ENCODE results near the gene HIF3A. TPM values are rescaled to one million over a fixed set of nuclear protein-coding genes. Genes with fewer than 3 reads are reported as not detected.

HIF3A gene
- total RNA-seq (2022; extraction: Qiagen RNA extraction; ENCODE audit: low read depth): not detected in 5 replicates

GRCh38 chr19:46296722-46297461 lies at the start of gene HIF3A:
Gene HIF3A (plus strand): TSS chr19:46297042. CDS start chr19:46297077, 35 bp downstream.

GRCh38 chr19:46346821-46347571 lies 50.2 kb downstream of the HIF3A start, which contains the start of gene PPP5C:
Gene PPP5C (plus strand): TSS chr19:46347087. CDS start chr19:46347097, 10 bp downstream.

Other genes starting within 250 kb of the HIF3A start
- gene IGFL3, start 172.4 kb upstream of the HIF3A start, total RNA-seq (2022; extraction: Qiagen RNA extraction; ENCODE audit: low read depth): not detected in 5 replicates
- 0.50 to 1.3 TPM (median 0.73 TPM) in 5 replicates for gene IGFL2, start 148.8 kb upstream of the HIF3A start, total RNA-seq (2022; extraction: Qiagen RNA extraction; ENCODE audit: low read depth)
- gene IGFL1, start 67.3 kb upstream of the HIF3A start, total RNA-seq (2022; extraction: Qiagen RNA extraction; ENCODE audit: low read depth): 1.3 to 3.8 TPM (median 2.4 TPM) in 5 replicates
- 72.5 to 93.3 TPM (median 90.0 TPM) in 5 replicates for gene PPP5C, start 50.0 kb downstream of the HIF3A start, total RNA-seq (2022; extraction: Qiagen RNA extraction; ENCODE audit: low read depth)
- not detected in 5 replicates for gene CCDC8, start 116.5 kb downstream of the HIF3A start, total RNA-seq (2022; extraction: Qiagen RNA extraction; ENCODE audit: low read depth)
- gene PNMA8C, start 131.9 kb downstream of the HIF3A start, total RNA-seq (2022; extraction: Qiagen RNA extraction; ENCODE audit: low read depth): not detected in 5 replicates
- 8.1 to 11.0 TPM (median 10.6 TPM) in 5 replicates for gene PNMA8A, start 174.5 kb downstream of the HIF3A start, total RNA-seq (2022; extraction: Qiagen RNA extraction; ENCODE audit: low read depth)
- gene PNMA8B, start 198.8 kb downstream of the HIF3A start, total RNA-seq (2022; extraction: Qiagen RNA extraction; ENCODE audit: low read depth): not detected in 5 replicates

All from A549 treated with ZK216348 at 1 μM for 4 hours (cell line).